ENCODE results near the gene ZNF493. TPM values are rescaled to one million over a fixed set of nuclear protein-coding genes. Genes with fewer than 3 reads are reported as not detected.

The ZNF493 gene
- total RNA-seq, 4 donors from 2014 or later = 8.3 to 24.2 (median 8.9) TPM

GRCh38 chr19:21422244-21422643, 25.3 kb downstream of the ZNF493 start:
- no peak overlapping the region for H3K4me3 ChIP-seq
- no peak for DNase-seq
- intact Hi-C loops (cut with DNase I) = no loop called here
- H3K36me3 ChIP-seq = peaks cover 0 to 26% (median 0%) of the 10 kb centered on the region in 3 donors
- TF ChIP-seq POLR2A (IDR thresholded peaks at IDR 0.05) = no peak
- no peak for TF ChIP-seq CTCF (IDR thresholded peaks at IDR 0.05)
- no peaks in the 10 kb centered on the region for H3K4me1 ChIP-seq
- no peak overlapping the region for H3K27ac ChIP-seq
- no peaks in the 10 kb centered on the region for H3K27me3 ChIP-seq
- H3K9me3 ChIP-seq = peaks cover 0 to 97% (median 67%) of the 10 kb centered on the region in 3 donors

GRCh38 chr19:21423057-21424041, 26.4 kb downstream of the ZNF493 start:
- H3K4me1 ChIP-seq = no peaks in the 10 kb centered on the region
- 75 to 81% methylated on average over 1 of the region's 1 CpG for WGBS, 2 donors
- peaks cover 0 to 97% (median 73%) of the 10 kb centered on the region in 3 donors for H3K9me3 ChIP-seq
- H3K36me3 ChIP-seq = peaks cover 0 to 18% (median 0%) of the 10 kb centered on the region in 3 donors
- H3K27me3 ChIP-seq = no peaks in the 10 kb centered on the region
- no peak overlapping the region for H3K27ac ChIP-seq
- no peak for DNase-seq
- intact Hi-C loops (cut with DNase I) = no loop called here
- no peak for TF ChIP-seq CTCF (IDR thresholded peaks at IDR 0.05)
- TF ChIP-seq POLR2A (IDR thresholded peaks at IDR 0.05) = no peak
- H3K4me3 ChIP-seq = no peak overlapping the region

- Histone ChIP-seq H3K27me3 (no peaks in the 10 kb centered on the region), H3K4me3 (no peak overlapping the region), H3K36me3 (no peaks in the 10 kb centered on the region), H3K9me3 (peaks cover 0 to 94% (median 43%) of the 10 kb centered on the region in 3 donors), H3K27ac (no peak overlapping the region), H3K4me1 (no peaks in the 10 kb centered on the region)
- no peak for DNase-seq
- TF ChIP-seq CTCF (IDR thresholded peaks at IDR 0.05) (no peak), POLR2A (IDR thresholded peaks at IDR 0.05) (no peak)
- intact Hi-C loops (cut with DNase I) = no loop called here
- WGBS, 2 donors = 54 to 75% methylated on average over 5 of the region's 5 CpGs
Measured at GRCh38 chr19:21430675-21431074, 33.7 kb downstream of the ZNF493 start.

- Histone ChIP-seq H3K27ac (no peak overlapping the region), H3K4me1 (no peaks in the 10 kb centered on the region), H3K4me3 (no peak overlapping the region), H3K9me3 (peaks cover 0 to 90% (median 38%) of the 10 kb centered on the region in 3 donors), H3K36me3 (no peaks in the 10 kb centered on the region), H3K27me3 (no peaks in the 10 kb centered on the region)
- 49 to 62% methylated on average over 2 of the region's 2 CpGs for WGBS, 2 donors
- intact Hi-C loops (cut with DNase I) = no loop called here
- TF ChIP-seq CTCF (IDR thresholded peaks at IDR 0.05) (no peak), POLR2A (IDR thresholded peaks at IDR 0.05) (no peak)
- no peak for DNase-seq
Measured at GRCh38 chr19:21432590-21432989, 35.7 kb downstream of the ZNF493 start.

DNA sequence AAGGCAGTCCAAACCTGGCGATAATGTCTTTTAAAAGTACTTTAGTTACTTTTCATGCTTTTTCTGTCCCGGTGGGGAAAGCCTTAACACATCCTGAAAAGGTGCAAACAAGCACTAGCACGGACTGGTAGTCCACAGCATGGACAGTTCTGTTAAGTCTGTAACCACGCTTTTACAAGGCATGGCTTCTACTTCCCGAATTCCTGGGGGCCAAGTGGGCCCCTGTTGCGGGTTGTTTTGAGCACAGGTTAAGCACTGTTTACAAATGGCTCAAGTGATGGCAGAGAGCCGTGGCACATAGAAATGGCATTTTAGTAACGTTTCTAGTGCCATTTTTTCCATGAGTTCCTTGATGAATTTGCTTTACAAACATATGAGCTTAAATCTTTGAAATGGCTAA, 37.6 kb downstream of the ZNF493 start:
- Histone ChIP-seq H3K27ac (no peak overlapping the region), H3K27me3 (no peaks in the 10 kb centered on the region), H3K36me3 (no peaks in the 10 kb centered on the region), H3K4me3 (no peak overlapping the region), H3K4me1 (no peaks in the 10 kb centered on the region), H3K9me3 (peaks cover 0 to 90% (median 25%) of the 10 kb centered on the region in 3 donors)
- TF ChIP-seq POLR2A (IDR thresholded peaks at IDR 0.05) (no peak), CTCF (IDR thresholded peaks at IDR 0.05) (no peak)
- 68 to 76% methylated on average over 8 of the region's 8 CpGs for WGBS, 2 donors
- intact Hi-C loops (cut with DNase I) = no loop called here
- DNase-seq = no peak

Data from esophagus squamous epithelium (tissue), 5 donors.